CD8-positive, alpha-beta memory T cell (primary cell): ENCODE data around the gene RIC3. TPM values are rescaled to one million over a fixed set of nuclear protein-coding genes. Genes with fewer than 3 reads are reported as not detected.

Source experiments
- CTCF ChIA-PET: fragments of 350-600 bp; sonication (Branson Sonifier 250); formaldehyde crosslinking; loops from one replicate; lab custom pipeline; 2021; ENCODE audit warnings: antibody characterized with exemption; lab: Charles Lee
- POLR2A ChIA-PET: fragments of 350-600 bp; sonication (Branson Sonifier 250); formaldehyde crosslinking; loops from one replicate; lab custom pipeline; 2021; ENCODE audit warnings: antibody characterized with exemption; lab: Charles Lee
- DNase-seq, 5 donors: peaks; one replicate each; pipeline versions ENCODE4 v3.0.0 to v3.0.0-alpha.2; 2020 to 2022; ENCODE audit warnings: mixed read lengths in 1 of 5
- H3K27ac ChIP-seq: one replicate; pipeline ENCODE4 v1.7.0; 2013; ENCODE audit warnings: low read depth, mild to moderate bottlenecking, low read length, moderate library complexity
- H3K27me3 ChIP-seq: 2 replicates; pipeline ENCODE4 v1.7.0; 2013; ENCODE audit warnings: low read length, mild to moderate bottlenecking; ENCODE audit not compliant: insufficient read depth, poor library complexity, severe bottlenecking
- H3K36me3 ChIP-seq: 2 replicates; pipeline ENCODE4 v1.7.0; 2013; ENCODE audit warnings: mild to moderate bottlenecking, low read length, moderate library complexity; ENCODE audit not compliant: insufficient read depth
- H3K4me1 ChIP-seq: 2 replicates; pipeline ENCODE4 v1.7.0; 2013; ENCODE audit warnings: mild to moderate bottlenecking, low read length, moderate library complexity; ENCODE audit not compliant: insufficient read depth
- H3K4me3 ChIP-seq: 2 replicates; pipeline ENCODE4 v1.7.0; 2013; ENCODE audit warnings: mild to moderate bottlenecking, low read length
- H3K9me3 ChIP-seq: 2 replicates; pipeline ENCODE4 v1.7.0; 2013; ENCODE audit warnings: mild to moderate bottlenecking, low read length
- H3K27ac Mint-ChIP-seq, 8 donors: one replicate each; pipeline ENCODE4 v1.8.0; 2020 to 2021; ENCODE audit warnings: mixed read lengths in 8 of 8, mild to moderate bottlenecking in 6 of 8, inconsistent platforms in 3 of 8, moderate library complexity in 3 of 8
- H3K27me3 Mint-ChIP-seq, 2 donors: one replicate each; pipeline ENCODE4 v1.8.0; 2020 to 2021; ENCODE audit warnings: mixed read lengths in 2 of 2, mild to moderate bottlenecking in 1 of 2, moderate library complexity in 1 of 2
- H3K36me3 Mint-ChIP-seq, 3 donors: one replicate each; pipeline ENCODE4 v1.8.0; 2020 to 2021; ENCODE audit warnings: mixed read lengths in 3 of 3, inconsistent platforms in 1 of 3, mild to moderate bottlenecking in 1 of 3
- H3K4me1 Mint-ChIP-seq, 3 donors: one replicate each; pipeline ENCODE4 v1.8.0; 2020 to 2021; ENCODE audit warnings: mixed read lengths in 3 of 3, inconsistent platforms in 1 of 3, mild to moderate bottlenecking in 1 of 3
- H3K4me3 Mint-ChIP-seq, 7 donors: one replicate each; pipeline ENCODE4 v1.8.0; 2020 to 2021; ENCODE audit warnings: mixed read lengths in 7 of 7, mild to moderate bottlenecking in 6 of 7, moderate library complexity in 4 of 7, inconsistent platforms in 2 of 7
- H3K9me3 Mint-ChIP-seq, 5 donors: one replicate each; pipeline ENCODE4 v1.8.0; 2020 to 2022; ENCODE audit warnings: mixed read lengths in 5 of 5, mild to moderate bottlenecking in 3 of 5, moderate library complexity in 2 of 5, inconsistent platforms in 1 of 5
- polyA plus RNA-seq: library from polyadenylated mRNA; unstranded; fragments of 300-500 nt; fragmentation: Illumina TruSeq; gene quantifications from one replicate; pipeline ENCODE4 v1.2.3, GENCODE V29; 2021
- total RNA-seq, 2 experiments: library from RNA; stranded (reverse); gene quantifications; one replicate each; pipeline ENCODE4 v1.2.3, GENCODE V29; 2021

Gene RIC3, protein sequence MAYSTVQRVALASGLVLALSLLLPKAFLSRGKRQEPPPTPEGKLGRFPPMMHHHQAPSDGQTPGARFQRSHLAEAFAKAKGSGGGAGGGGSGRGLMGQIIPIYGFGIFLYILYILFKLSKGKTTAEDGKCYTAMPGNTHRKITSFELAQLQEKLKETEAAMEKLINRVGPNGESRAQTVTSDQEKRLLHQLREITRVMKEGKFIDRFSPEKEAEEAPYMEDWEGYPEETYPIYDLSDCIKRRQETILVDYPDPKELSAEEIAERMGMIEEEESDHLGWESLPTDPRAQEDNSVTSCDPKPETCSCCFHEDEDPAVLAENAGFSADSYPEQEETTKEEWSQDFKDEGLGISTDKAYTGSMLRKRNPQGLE
- total RNA-seq (10 to 100 TPM in 1 of 2 experiments, 1 to 10 TPM in 1; 9.4 to 11.8 TPM), polyA plus RNA-seq (1.5 TPM)

DNA sequence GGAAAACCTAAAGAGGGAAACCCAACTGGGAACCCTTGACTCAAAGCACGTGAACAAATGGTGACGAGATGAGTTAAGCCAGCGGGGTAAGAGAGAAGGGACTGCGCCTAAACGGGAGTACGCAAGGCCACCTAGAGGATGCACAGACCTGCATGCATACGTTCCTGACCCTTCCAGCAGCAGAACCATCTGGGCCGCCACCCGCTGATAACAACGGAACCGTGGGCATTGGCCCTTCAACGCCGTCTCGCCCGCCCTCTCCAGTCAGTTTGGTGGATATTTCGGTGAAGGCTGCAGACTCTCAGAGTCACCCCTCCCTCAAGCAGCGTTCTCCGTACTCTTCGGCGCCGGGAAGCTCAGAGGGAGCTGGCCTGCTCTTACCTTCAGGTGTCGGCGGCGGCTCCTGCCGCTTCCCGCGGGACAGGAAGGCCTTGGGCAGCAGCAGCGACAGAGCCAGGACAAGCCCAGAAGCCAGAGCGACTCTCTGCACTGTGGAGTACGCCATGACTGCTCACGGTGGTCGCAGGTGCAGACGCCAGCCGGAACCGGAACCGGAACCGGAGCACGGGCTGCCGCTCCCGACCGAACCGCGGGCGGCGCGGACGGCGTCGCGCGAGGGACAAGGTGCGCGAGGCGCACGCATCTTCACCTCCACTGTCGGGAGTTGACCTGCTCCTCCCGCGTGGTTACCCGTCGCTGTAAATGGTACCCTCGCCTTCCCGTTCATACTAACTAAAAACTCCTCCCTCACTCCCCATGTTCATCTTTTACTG, at the start of gene RIC3:
RIC3 (minus strand) TSS at position 541 of the 773 bp plus-strand sequence; CDS start at position 505, 36 bp downstream.
- Histone ChIP-seq H3K9me3 (no peaks in the 10 kb centered on the region), H3K27ac (no peak within 1 kb of the TSS), H3K27me3 (peaks cover 4% of the 10 kb centered on the region), H3K4me1 (peaks cover 5% of the 10 kb centered on the region), H3K36me3 (no peaks in the 10 kb centered on the region), H3K4me3 (peak within 1 kb of the TSS; percentile 66)
- ChIA-PET CTCF (no interaction called here), POLR2A (no interaction called here)
- H3K4me1 Mint-ChIP-seq = peaks cover 21 to 41% (median 40%) of the 10 kb centered on the region in 3 donors
- H3K27me3 Mint-ChIP-seq = peaks cover 41 to 46% of the 10 kb centered on the region in 2 donors
- peak within 1 kb of the TSS; percentile 70 to 94 (median 81) for H3K4me3 Mint-ChIP-seq
- peak in 4 of 5 donors; percentile 1 to 58 (median 44) for DNase-seq
- H3K9me3 Mint-ChIP-seq = peaks cover 0 to 3% (median 0%) of the 10 kb centered on the region in 5 donors
- H3K36me3 Mint-ChIP-seq = peaks cover 4 to 5% (median 4%) of the 10 kb centered on the region in 3 donors
- H3K27ac Mint-ChIP-seq = peak within 1 kb of the TSS in 5 of 8 donors; percentile 22 to 55 (median 47)

DNA sequence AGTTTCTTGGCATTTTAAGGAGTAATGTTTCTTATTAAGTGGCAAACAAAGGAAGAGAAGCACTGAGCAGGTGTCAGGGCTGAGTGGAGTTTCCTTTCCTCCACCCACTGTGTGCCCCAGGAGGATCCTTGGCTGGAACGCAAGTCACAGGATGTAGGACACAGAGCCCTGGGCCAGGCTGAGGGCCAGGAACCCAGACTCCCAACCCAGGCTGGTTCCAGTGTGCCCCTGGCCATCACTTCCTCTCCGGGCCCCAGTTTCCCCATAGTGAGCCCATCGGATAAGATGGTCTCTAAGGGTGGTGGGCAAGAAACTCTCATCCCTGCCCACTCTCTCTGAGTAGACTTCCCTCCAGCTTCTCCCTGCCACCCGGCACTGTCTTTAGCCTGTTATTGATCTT, 49.6 kb upstream of the RIC3 start:
- no peak overlapping the region for H3K4me3 Mint-ChIP-seq
- POLR2A ChIA-PET = no interaction called here

DNA sequence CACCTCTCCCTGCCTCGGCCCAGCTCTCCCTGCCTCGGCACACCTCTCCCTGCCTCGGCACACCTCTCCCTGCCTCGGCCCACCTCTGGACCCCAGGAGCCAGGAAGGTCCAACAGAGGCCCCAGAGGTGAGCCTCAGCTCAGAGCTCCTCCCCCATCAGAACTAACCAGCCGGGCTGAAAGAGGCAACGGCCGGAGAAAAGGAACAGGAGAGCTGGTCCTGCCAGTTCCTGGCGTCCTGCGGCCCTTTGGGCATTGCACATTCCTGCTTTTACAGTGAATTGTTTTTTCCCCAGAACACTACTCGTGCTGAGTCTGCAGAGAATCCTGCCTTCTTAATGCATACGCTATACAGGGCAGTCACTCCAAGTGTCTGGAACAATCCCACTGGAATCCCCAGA, 49.1 kb upstream of the RIC3 start:
- ChIA-PET CTCF (no interaction called here), POLR2A (no interaction called here)
- no peaks in the 10 kb centered on the region for H3K36me3 ChIP-seq
- no peaks in the 10 kb centered on the region for H3K9me3 Mint-ChIP-seq
- no peaks in the 10 kb centered on the region for H3K27me3 ChIP-seq
- DNase-seq = no peak
- H3K36me3 Mint-ChIP-seq = no peaks in the 10 kb centered on the region
- H3K27me3 Mint-ChIP-seq = peaks cover 1 to 5% of the 10 kb centered on the region in 2 donors
- no peak overlapping the region for H3K27ac ChIP-seq
- no peaks in the 10 kb centered on the region for H3K4me1 ChIP-seq
- H3K4me3 ChIP-seq = no peak overlapping the region
- no peaks in the 10 kb centered on the region for H3K4me1 Mint-ChIP-seq
- no peak overlapping the region for H3K27ac Mint-ChIP-seq
- no peaks in the 10 kb centered on the region for H3K9me3 ChIP-seq
- H3K4me3 Mint-ChIP-seq = no peak overlapping the region

More for the DNA sequence above, 49.6 kb upstream of the RIC3 start:
- no peaks in the 10 kb centered on the region for H3K9me3 Mint-ChIP-seq
- H3K9me3 ChIP-seq = no peaks in the 10 kb centered on the region
- no peak overlapping the region for H3K4me3 ChIP-seq
- no peaks in the 10 kb centered on the region for H3K4me1 ChIP-seq
- no peak overlapping the region for H3K27ac ChIP-seq
- DNase-seq = no peak
- peaks cover 2 to 3% of the 10 kb centered on the region in 2 donors for H3K27me3 Mint-ChIP-seq
- no peaks in the 10 kb centered on the region for H3K4me1 Mint-ChIP-seq
- H3K36me3 ChIP-seq = no peaks in the 10 kb centered on the region
- no peak overlapping the region for H3K27ac Mint-ChIP-seq
- H3K36me3 Mint-ChIP-seq = no peaks in the 10 kb centered on the region
- CTCF ChIA-PET = no interaction called here
- no peaks in the 10 kb centered on the region for H3K27me3 ChIP-seq

DNA sequence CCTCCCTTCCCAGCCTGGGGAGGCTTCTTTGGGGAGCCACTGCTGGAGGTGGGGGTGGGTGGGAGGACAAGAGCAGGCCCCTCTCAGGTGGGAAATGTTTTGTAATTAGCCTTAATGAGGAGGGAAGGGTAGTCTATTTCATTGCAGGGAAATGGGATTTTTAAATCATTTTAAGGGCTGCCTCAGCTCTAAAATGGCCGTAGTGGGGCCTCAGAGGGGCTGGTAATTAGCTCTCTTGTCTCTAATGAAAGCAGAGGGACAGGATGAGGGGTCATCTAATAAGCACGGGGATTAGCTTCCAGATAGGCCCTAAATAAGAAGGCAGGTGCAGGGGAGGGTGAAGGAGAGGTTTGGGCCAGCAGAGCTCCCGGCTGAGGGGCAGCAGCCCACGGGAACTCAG, 48.3 kb upstream of the RIC3 start:
- no peak for DNase-seq
- Histone ChIP-seq H3K9me3 (no peaks in the 10 kb centered on the region), H3K36me3 (no peaks in the 10 kb centered on the region), H3K4me3 (no peak overlapping the region), H3K27me3 (no peaks in the 10 kb centered on the region), H3K4me1 (no peaks in the 10 kb centered on the region), H3K27ac (no peak overlapping the region)
- Mint-ChIP-seq H3K4me1 (no peaks in the 10 kb centered on the region), H3K36me3 (no peaks in the 10 kb centered on the region), H3K27me3 (peaks cover 1 to 6% of the 10 kb centered on the region in 2 donors), H3K9me3 (no peaks in the 10 kb centered on the region), H3K4me3 (no peak overlapping the region), H3K27ac (no peak overlapping the region)
- ChIA-PET POLR2A (no interaction called here), CTCF (no interaction called here)

DNA sequence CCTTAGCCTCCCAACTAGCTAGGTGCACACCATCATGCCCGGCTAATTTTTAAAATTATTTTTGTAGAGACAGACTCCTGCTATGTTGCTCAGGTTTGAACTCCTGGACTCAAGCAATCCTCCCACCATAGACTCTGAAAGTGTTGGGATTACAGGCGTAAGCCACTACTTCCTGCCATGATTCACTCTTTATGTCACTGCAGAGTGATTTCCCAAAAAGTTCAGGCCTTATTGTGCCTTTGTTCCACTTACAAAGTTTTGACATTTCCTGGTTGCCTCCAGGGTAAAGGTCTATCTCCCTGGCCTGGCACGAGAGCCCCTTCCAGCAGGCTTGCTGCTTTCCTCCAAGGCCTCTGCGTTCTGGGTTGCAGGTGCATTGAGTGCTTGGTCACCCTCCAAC, 44.6 kb upstream of the RIC3 start:
- DNase-seq = no peak

DNA sequence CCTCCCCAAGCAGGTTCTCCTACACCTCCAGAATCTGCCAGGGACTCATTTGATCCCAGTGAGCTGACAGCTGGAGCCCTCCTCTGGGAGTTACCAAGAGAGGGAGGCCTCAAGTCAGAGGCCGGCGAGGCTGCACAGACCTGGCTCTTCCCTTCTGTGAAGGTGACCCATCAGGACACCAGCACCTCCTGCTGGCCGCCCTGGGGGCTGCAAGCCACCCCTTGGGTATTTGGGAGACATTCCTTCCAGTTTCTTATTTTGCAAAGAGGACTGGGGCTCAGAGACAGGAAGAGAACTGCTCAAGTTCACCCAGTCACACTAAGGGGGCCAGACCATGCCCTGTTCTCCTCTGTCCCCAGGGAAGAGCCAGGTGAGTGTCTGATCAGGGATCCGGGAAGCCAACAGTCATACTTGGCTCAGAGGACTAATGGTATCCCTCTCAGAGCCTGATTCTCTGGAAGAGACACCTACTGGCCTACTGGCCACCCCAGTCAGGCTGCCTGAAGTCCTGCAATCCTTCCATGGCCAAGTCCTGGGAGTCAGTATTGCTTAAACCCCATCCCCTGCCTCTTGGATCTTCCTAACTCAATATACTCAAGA, 40.5 kb upstream of the RIC3 start:
- no peak overlapping the region for H3K27ac Mint-ChIP-seq
- no peaks in the 10 kb centered on the region for H3K36me3 Mint-ChIP-seq
- no peak for DNase-seq
- no peak overlapping the region for H3K4me3 Mint-ChIP-seq
- Histone ChIP-seq H3K4me3 (no peak overlapping the region), H3K27me3 (no peaks in the 10 kb centered on the region), H3K36me3 (no peaks in the 10 kb centered on the region), H3K4me1 (no peaks in the 10 kb centered on the region), H3K9me3 (no peaks in the 10 kb centered on the region), H3K27ac (no peak overlapping the region)
- CTCF ChIA-PET = no interaction called here
- POLR2A ChIA-PET = no interaction called here
- peaks cover 0 to 6% (median 0%) of the 10 kb centered on the region in 5 donors for H3K9me3 Mint-ChIP-seq
- peaks cover 24 to 43% of the 10 kb centered on the region in 2 donors for H3K27me3 Mint-ChIP-seq
- H3K4me1 Mint-ChIP-seq = peaks cover 2 to 12% (median 8%) of the 10 kb centered on the region in 3 donors

More for the DNA sequence above, 44.6 kb upstream of the RIC3 start:
- H3K27me3 Mint-ChIP-seq = peaks cover 5 to 18% of the 10 kb centered on the region in 2 donors
- Histone ChIP-seq H3K27me3 (no peaks in the 10 kb centered on the region), H3K36me3 (no peaks in the 10 kb centered on the region), H3K27ac (no peak overlapping the region), H3K4me3 (no peak overlapping the region), H3K4me1 (no peaks in the 10 kb centered on the region), H3K9me3 (no peaks in the 10 kb centered on the region)
- peaks cover 0 to 3% (median 0%) of the 10 kb centered on the region in 5 donors for H3K9me3 Mint-ChIP-seq
- H3K36me3 Mint-ChIP-seq = no peaks in the 10 kb centered on the region
- peak overlapping the region in 1 of 8 donors; percentile 54 for H3K27ac Mint-ChIP-seq
- POLR2A ChIA-PET = no interaction called here
- no peak overlapping the region for H3K4me3 Mint-ChIP-seq
- CTCF ChIA-PET = no interaction called here
- no peaks in the 10 kb centered on the region for H3K4me1 Mint-ChIP-seq

DNA sequence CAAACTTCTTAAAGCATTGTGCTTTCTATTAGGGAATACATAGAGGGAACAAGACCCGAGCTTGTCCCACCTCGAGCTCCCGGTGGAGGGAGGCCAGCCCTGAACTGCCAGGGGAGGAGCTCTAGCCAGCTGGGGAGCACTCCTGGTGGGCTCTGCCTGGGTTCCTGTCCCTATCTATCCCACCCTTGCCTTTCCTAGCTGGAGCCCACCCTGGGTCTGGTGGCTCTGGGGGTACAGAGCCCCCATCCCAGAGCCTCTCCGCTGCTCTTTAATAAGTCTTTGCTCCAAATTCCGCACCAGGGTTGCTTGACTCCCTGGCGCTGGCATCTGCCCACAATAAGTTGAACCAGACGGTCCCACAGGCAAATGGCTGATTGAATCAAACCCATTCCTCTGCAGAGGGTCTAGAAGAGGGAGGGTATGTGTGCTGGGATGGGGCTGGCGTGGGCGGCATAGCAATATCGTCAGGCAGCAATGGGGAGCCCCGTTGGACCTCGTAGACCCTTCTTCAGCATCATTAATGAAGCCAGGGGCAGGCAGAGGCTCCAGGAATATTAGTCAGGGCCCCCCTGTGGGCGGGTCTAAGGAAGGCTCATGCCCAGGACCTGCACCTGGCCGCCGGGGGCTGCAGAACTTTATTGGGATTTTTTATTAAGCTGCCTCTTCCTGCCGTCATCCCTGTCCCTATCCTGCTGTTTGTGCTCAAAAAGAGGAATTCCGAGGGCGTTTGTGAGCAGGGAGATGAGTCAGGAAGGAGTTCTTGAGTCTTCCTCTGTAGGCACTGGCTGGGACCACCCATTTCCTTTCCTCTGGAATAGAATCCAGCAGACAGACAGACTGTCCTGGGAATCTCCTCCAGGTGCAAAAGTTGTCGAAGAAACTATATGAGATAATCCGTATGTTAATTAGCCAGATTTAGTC, 38.5 kb upstream of the RIC3 start:
- no peak for DNase-seq
- H3K4me1 Mint-ChIP-seq = peaks cover 2 to 12% (median 8%) of the 10 kb centered on the region in 3 donors
- H3K9me3 Mint-ChIP-seq = peaks cover 0 to 6% (median 0%) of the 10 kb centered on the region in 5 donors
- H3K27me3 Mint-ChIP-seq = peaks cover 29 to 46% of the 10 kb centered on the region in 2 donors
- H3K36me3 ChIP-seq = no peaks in the 10 kb centered on the region
- no peaks in the 10 kb centered on the region for H3K27me3 ChIP-seq
- H3K4me3 ChIP-seq = no peak overlapping the region
- no peaks in the 10 kb centered on the region for H3K9me3 ChIP-seq
- H3K27ac ChIP-seq = no peak overlapping the region
- POLR2A ChIA-PET = no interaction called here
- no peaks in the 10 kb centered on the region for H3K4me1 ChIP-seq
- H3K27ac Mint-ChIP-seq = no peak overlapping the region
- CTCF ChIA-PET = no interaction called here
- no peaks in the 10 kb centered on the region for H3K36me3 Mint-ChIP-seq
- no peak overlapping the region for H3K4me3 Mint-ChIP-seq
